Sciatic nerve (tissue), 2 donors: ENCODE results near the gene MAP7. TPM values are rescaled to one million over a fixed set of nuclear protein-coding genes. Genes with fewer than 3 reads are reported as not detected.
"Not testable (repeated sequence)": the region's sequence is repeated elsewhere in the genome, so short reads cannot be mapped to it uniquely, and the experiment has no call there.

Experiments
- ATAC-seq: fragments of 200-7000 bp; cut with Tn5 transposase; one replicate; pipeline ENCODE4 v1.9.1; 2020; ENCODE audit warnings: mild to moderate bottlenecking, moderate library complexity
- DNase-seq: peaks from one replicate; pipeline ENCODE4 v3.0.0-alpha.2; 2020; ENCODE audit warnings: low spot score
- intact Hi-C: fragments of 100-400 bp; cut with DNase I; formaldehyde crosslinking; loops from one replicate; pipeline ENCODE4 v1.14.2; 2022
- total RNA-seq: library from RNA; stranded (reverse); fragmentation: NEBNext Ultra II Directional; extraction: Animal tissue kit (Norgen Biotek cat#: 25700); gene quantifications from one replicate; pipeline ENCODE4 v1.2.1, GENCODE V29; 2021
- donor health status: DM: no; HTN: no; CAD: no.
- donor health status: DM: no; HTN: no; CAD: no.

Gene MAP7
- total RNA-seq, 1 donor from 2014 or later, result 1.2 TPM

GRCh38 chr6:136440203-136440602 lies 110.0 kb downstream of the MAP7 start:
- intact Hi-C loops, result no loop called here
- no peak for ATAC-seq
- DNase-seq, result no peak

GRCh38 chr6:136439514-136440190 lies 110.6 kb downstream of the MAP7 start:
- DNase-seq, result no peak
- intact Hi-C loops, result no loop called here
- no peak for ATAC-seq

GRCh38 chr6:136438441-136438840 lies 111.8 kb downstream of the MAP7 start:
- ATAC-seq, result no peak
- DNase-seq, result no peak
- intact Hi-C loops, result no loop called here

GRCh38 chr6:136437246-136437645 lies 113.0 kb downstream of the MAP7 start:
- no peak for DNase-seq
- ATAC-seq, result no peak
- intact Hi-C loops, result no loop called here

- DNase-seq, result no peak
- intact Hi-C loops, result no loop called here
- no peak for ATAC-seq
These were observed 115.1 kb downstream of the MAP7 start for GRCh38 chr6:136435101-136435500.

GRCh38 chr6:136431306-136431705 lies 118.9 kb downstream of the MAP7 start:
- intact Hi-C loops, ATAC-seq, DNase-seq: not testable (repeated sequence)

- intact Hi-C loops, result no loop called here
- DNase-seq (no peak), ATAC-seq (no peak)
These were observed 120.8 kb downstream of the MAP7 start for GRCh38 chr6:136429264-136430065.

- ATAC-seq (no peak), DNase-seq (no peak)
- intact Hi-C loops, result no loop called here
These were observed 122.9 kb downstream of the MAP7 start for GRCh38 chr6:136427378-136427717.

- no peak for ATAC-seq
- DNase-seq, result no peak
- intact Hi-C loops, result no loop called here
These were observed 123.4 kb downstream of the MAP7 start for GRCh38 chr6:136426627-136427377.

GRCh38 chr6:136425793-136426192 lies 124.4 kb downstream of the MAP7 start:
- intact Hi-C loops, result no loop called here

GRCh38 chr6:136424901-136425300 lies 125.3 kb downstream of the MAP7 start:
- intact Hi-C loops, result no loop called here
- DNase-seq (no peak), ATAC-seq (no peak)

More at GRCh38 chr6:136425793-136426192, 124.4 kb downstream of the MAP7 start:
- no peak for DNase-seq
- no peak for ATAC-seq

GRCh38 chr6:136424450-136424849 lies 125.8 kb downstream of the MAP7 start:
- intact Hi-C loops, result no loop called here
- ATAC-seq (no peak), DNase-seq (no peak)

- ATAC-seq (no peak), DNase-seq (no peak)
- intact Hi-C loops, result no loop called here
These were observed 128.6 kb downstream of the MAP7 start for GRCh38 chr6:136421537-136422158.

- DNase-seq (no peak), ATAC-seq (no peak)
- intact Hi-C loops, result no loop called here
These were observed 129.4 kb downstream of the MAP7 start for GRCh38 chr6:136420853-136421252.

- ATAC-seq (no peak), DNase-seq (no peak)
- intact Hi-C loops, result no loop called here
These were observed 134.7 kb downstream of the MAP7 start for GRCh38 chr6:136415351-136416007.

- DNase-seq, result no peak
- intact Hi-C loops, result no loop called here
- no peak for ATAC-seq
These were observed 137.8 kb downstream of the MAP7 start for GRCh38 chr6:136412410-136412809.

GRCh38 chr6:136411453-136412354 lies 138.5 kb downstream of the MAP7 start:
- no peak for DNase-seq
- intact Hi-C loops, result no loop called here
- ATAC-seq, result no peak

GRCh38 chr6:136411025-136411325 lies 139.2 kb downstream of the MAP7 start:
- intact Hi-C loops, result no loop called here
- no peak for DNase-seq
- no peak for ATAC-seq
